ENCODE measurements around the gene SREK1IP1. TPM values are rescaled to one million over a fixed set of nuclear protein-coding genes. Genes with fewer than 3 reads are reported as not detected.

Gene SREK1IP1
- total and polyA plus RNA-seq, 5 donors from 2014 or later = 30.1 to 38.3 (median 31.6) TPM

DNA sequence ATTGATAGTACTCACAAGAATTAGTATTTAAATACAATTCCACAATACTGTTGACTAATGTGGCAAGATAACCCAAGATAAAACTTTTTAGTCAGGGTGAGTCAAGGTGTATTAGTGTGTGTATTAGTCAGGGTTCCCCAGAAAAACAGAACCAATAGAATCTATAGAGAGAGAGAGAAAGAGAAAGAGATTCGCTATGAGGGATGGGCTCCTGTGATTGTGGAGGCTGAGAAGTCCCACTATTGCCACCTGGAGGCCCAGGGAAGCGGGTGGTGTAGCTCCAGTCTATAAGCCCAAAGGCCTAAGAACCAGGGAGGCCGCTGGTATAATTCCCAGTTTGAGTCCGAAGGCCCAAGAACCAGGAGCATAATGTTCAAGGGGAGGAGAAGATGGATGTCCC lies 88.2 kb downstream of the SREK1IP1 start:
- no peak for ATAC-seq (ENCODE audit: low read depth in 2 of 2)
- Histone ChIP-seq H3K4me1 (ENCODE audit: control insufficient read depth, insufficient read depth, low read length, poor library complexity, severe bottlenecking) (no peaks in the 10 kb centered on the region), H3K36me3 (ENCODE audit: control insufficient read depth, insufficient read depth, low read length) (no peaks in the 10 kb centered on the region), H3K4me3 (ENCODE audit: low read depth, low read length) (no peak overlapping the region), H3K27me3 (ENCODE audit: control insufficient read depth, insufficient read depth, low read length) (peaks cover 2% of the 10 kb centered on the region), H3K9me3 (ENCODE audit: control insufficient read depth in 2 of 2, low read length in 2 of 2) (no peaks in the 10 kb centered on the region), H3K27ac (ENCODE audit: insufficient read depth, low read length, poor library complexity, severe bottlenecking) (no peak overlapping the region)
- DNase-seq = no peak
- H3K36me3 Mint-ChIP-seq = no peaks in the 10 kb centered on the region
- H3K27ac Mint-ChIP-seq = no peak overlapping the region
- H3K27me3 Mint-ChIP-seq = no peaks in the 10 kb centered on the region
- no peak overlapping the region for H3K4me3 Mint-ChIP-seq
- H3K9me3 Mint-ChIP-seq = peaks cover 0 to 3% (median 0%) of the 10 kb centered on the region in 7 donors
- no peaks in the 10 kb centered on the region for H3K4me1 Mint-ChIP-seq

DNA sequence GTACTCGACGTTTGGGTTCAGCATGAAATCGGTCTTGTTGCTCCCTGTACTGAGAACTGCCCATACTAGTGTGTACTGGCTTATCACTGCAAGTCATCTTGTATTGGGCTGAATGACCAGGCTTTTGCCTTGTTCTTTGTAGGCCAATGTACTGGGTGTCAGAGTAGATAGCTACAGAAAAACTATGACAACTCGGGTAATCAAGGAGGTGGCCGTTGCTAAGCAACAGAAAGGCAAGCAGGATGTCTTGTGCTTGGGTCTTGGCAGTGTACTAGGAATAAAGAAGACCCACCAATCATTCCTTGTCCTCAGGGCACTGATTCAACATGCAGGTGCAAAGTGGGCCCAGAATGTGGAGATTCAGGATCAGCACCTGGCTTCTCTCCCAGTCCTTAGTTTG lies 90.1 kb downstream of the SREK1IP1 start:
- Histone ChIP-seq H3K27me3 (ENCODE audit: control insufficient read depth, insufficient read depth, low read length) (no peaks in the 10 kb centered on the region), H3K4me1 (ENCODE audit: control insufficient read depth, insufficient read depth, low read length, poor library complexity, severe bottlenecking) (no peaks in the 10 kb centered on the region), H3K27ac (ENCODE audit: insufficient read depth, low read length, poor library complexity, severe bottlenecking) (no peak overlapping the region), H3K9me3 (ENCODE audit: control insufficient read depth in 2 of 2, low read length in 2 of 2) (no peaks in the 10 kb centered on the region), H3K36me3 (ENCODE audit: control insufficient read depth, insufficient read depth, low read length) (no peaks in the 10 kb centered on the region), H3K4me3 (ENCODE audit: low read depth, low read length) (no peak overlapping the region)
- H3K4me1 Mint-ChIP-seq = no peaks in the 10 kb centered on the region
- peaks cover 0 to 3% (median 0%) of the 10 kb centered on the region in 7 donors for H3K9me3 Mint-ChIP-seq
- DNase-seq (no peak), ATAC-seq (ENCODE audit: low read depth in 2 of 2) (no peak)
- no peaks in the 10 kb centered on the region for H3K36me3 Mint-ChIP-seq
- H3K27me3 Mint-ChIP-seq = no peaks in the 10 kb centered on the region
- no peak overlapping the region for H3K4me3 Mint-ChIP-seq
- no peak overlapping the region for H3K27ac Mint-ChIP-seq

DNA sequence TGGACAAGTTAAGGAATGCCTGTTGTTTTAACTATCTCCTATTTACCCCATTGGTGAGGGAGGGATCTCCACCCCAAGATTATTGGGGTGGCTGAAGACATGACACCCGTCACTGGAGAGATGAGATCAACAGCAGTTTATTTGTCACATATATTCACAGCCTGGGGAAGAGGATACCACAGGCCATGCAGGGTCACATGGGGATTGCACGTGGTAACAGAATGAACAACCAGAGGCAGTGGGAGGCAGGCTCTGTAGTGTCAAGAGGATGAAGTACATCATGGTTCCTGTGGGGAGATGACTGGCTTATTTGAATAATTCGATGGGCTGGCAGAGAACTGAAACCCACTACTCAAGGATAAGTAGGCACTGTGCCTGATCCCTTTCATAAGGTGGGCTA lies 96.8 kb downstream of the SREK1IP1 start:
- Mint-ChIP-seq H3K36me3 (no peaks in the 10 kb centered on the region), H3K27ac (no peak overlapping the region), H3K4me3 (no peak overlapping the region), H3K9me3 (peaks cover 0 to 8% (median 0%) of the 10 kb centered on the region in 7 donors), H3K4me1 (no peaks in the 10 kb centered on the region), H3K27me3 (peaks cover 18% of the 10 kb centered on the region)
- no peak overlapping the region for H3K27ac ChIP-seq (ENCODE audit: insufficient read depth, low read length, poor library complexity, severe bottlenecking)
- H3K36me3 ChIP-seq (ENCODE audit: control insufficient read depth, insufficient read depth, low read length) = no peaks in the 10 kb centered on the region
- no peaks in the 10 kb centered on the region for H3K4me1 ChIP-seq (ENCODE audit: control insufficient read depth, insufficient read depth, low read length, poor library complexity, severe bottlenecking)
- ATAC-seq (ENCODE audit: low read depth in 2 of 2) (no peak), DNase-seq (no peak)
- no peaks in the 10 kb centered on the region for H3K9me3 ChIP-seq (ENCODE audit: control insufficient read depth in 2 of 2, low read length in 2 of 2)
- no peak overlapping the region for H3K4me3 ChIP-seq (ENCODE audit: low read depth, low read length)
- H3K27me3 ChIP-seq (ENCODE audit: control insufficient read depth, insufficient read depth, low read length) = peaks cover 2% of the 10 kb centered on the region

DNA sequence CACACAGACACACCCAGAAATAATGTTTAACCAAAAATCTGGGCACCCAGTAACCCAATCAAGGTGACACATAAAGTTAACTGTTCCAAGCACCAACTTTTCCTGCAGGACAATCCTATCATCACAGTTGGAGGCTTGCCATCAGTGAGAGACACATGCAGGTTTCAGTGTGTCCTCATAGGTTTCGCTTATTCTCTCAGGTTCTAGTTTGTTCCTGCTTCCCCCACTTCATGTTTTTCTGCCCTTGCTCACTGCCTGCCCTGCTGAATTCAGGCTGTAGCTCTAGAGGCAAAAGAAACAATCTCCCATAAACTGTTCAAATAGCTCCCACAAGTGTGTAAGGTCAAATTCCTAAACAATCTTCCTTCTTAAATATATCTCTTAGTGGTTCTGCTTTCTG lies 98.2 kb downstream of the SREK1IP1 start:
- H3K27me3 ChIP-seq (ENCODE audit: control insufficient read depth, insufficient read depth, low read length) = peaks cover 4% of the 10 kb centered on the region
- Mint-ChIP-seq H3K4me3 (no peak overlapping the region), H3K36me3 (no peaks in the 10 kb centered on the region), H3K9me3 (peaks cover 0 to 8% (median 0%) of the 10 kb centered on the region in 7 donors), H3K27me3 (peaks cover 18% of the 10 kb centered on the region), H3K4me1 (no peaks in the 10 kb centered on the region), H3K27ac (no peak overlapping the region)
- H3K27ac ChIP-seq (ENCODE audit: insufficient read depth, low read length, poor library complexity, severe bottlenecking) = no peak overlapping the region
- DNase-seq (no peak), ATAC-seq (ENCODE audit: low read depth in 2 of 2) (no peak)
- H3K36me3 ChIP-seq (ENCODE audit: control insufficient read depth, insufficient read depth, low read length) = no peaks in the 10 kb centered on the region
- H3K4me3 ChIP-seq (ENCODE audit: low read depth, low read length) = no peak overlapping the region
- no peaks in the 10 kb centered on the region for H3K4me1 ChIP-seq (ENCODE audit: control insufficient read depth, insufficient read depth, low read length, poor library complexity, severe bottlenecking)
- no peaks in the 10 kb centered on the region for H3K9me3 ChIP-seq (ENCODE audit: control insufficient read depth in 2 of 2, low read length in 2 of 2)

Other genes starting within 250 kb of the SREK1IP1 start
- not detected for gene SHISAL2B, start 78.2 kb downstream of the SREK1IP1 start, total RNA-seq
- gene SHISAL2B, start 78.2 kb downstream of the SREK1IP1 start, polyA plus RNA-seq = not detected
- gene CWC27, start 239 bp upstream of the SREK1IP1 start, total RNA-seq = 28.2 TPM
- 10 to 100 TPM; 22.4 to 33.4 (median 27.4) TPM for gene CWC27, start 239 bp upstream of the SREK1IP1 start, polyA plus RNA-seq